ENCODE data around the gene ANKS3.

Gene ANKS3

GRCh38 chr16:4682084-4682591, 51.9 kb downstream of the ANKS3 start:
- no peak for DNase-seq (ENCODE audit: low read depth)
- TF ChIP-seq MAX (IDR thresholded peaks at IDR 0.05; ENCODE audit: low read depth, low read length): no peak
- TF ChIP-seq CTCF (IDR thresholded peaks at IDR 0.05; ENCODE audit: low read depth, low read length): no peak
- no peak for TF ChIP-seq MYC (IDR thresholded peaks at IDR 0.05; ENCODE audit: low read depth, low read length)
- no peak for TF ChIP-seq POLR2A (IDR thresholded peaks at IDR 0.05; ENCODE audit: extremely low read depth, insufficient read length)
- H3K4me3 ChIP-seq (ENCODE audit: low read depth, low read length): no peak overlapping the region

GRCh38 chr16:4681471-4682083, 52.5 kb downstream of the ANKS3 start:
- H3K4me3 ChIP-seq (ENCODE audit: low read depth, low read length): no peak overlapping the region
- no peak for DNase-seq (ENCODE audit: low read depth)
- no peak for TF ChIP-seq MYC (IDR thresholded peaks at IDR 0.05; ENCODE audit: low read depth, low read length)
- no peak for TF ChIP-seq MAX (IDR thresholded peaks at IDR 0.05; ENCODE audit: low read depth, low read length)
- TF ChIP-seq POLR2A (IDR thresholded peaks at IDR 0.05; ENCODE audit: extremely low read depth, insufficient read length): no peak
- TF ChIP-seq CTCF (IDR thresholded peaks at IDR 0.05; ENCODE audit: low read depth, low read length): no peak

GRCh38 chr16:4680673-4681470, 53.2 kb downstream of the ANKS3 start:
- peak overlapping the region; percentile 73 for H3K4me3 ChIP-seq (ENCODE audit: low read depth, low read length)
- no peak for TF ChIP-seq CTCF (IDR thresholded peaks at IDR 0.05; ENCODE audit: low read depth, low read length)
- no peak for TF ChIP-seq MYC (IDR thresholded peaks at IDR 0.05; ENCODE audit: low read depth, low read length)
- TF ChIP-seq POLR2A (IDR thresholded peaks at IDR 0.05; ENCODE audit: extremely low read depth, insufficient read length): no peak
- TF ChIP-seq MAX (IDR thresholded peaks at IDR 0.05; ENCODE audit: low read depth, low read length): no peak
- DNase-seq (ENCODE audit: low read depth): no peak

- peak; percentile 95 for DNase-seq (ENCODE audit: low read depth)
- peak; percentile 44 for TF ChIP-seq POLR2A (IDR thresholded peaks at IDR 0.05; ENCODE audit: extremely low read depth, insufficient read length)
- TF ChIP-seq CTCF (IDR thresholded peaks at IDR 0.05; ENCODE audit: low read depth, low read length): no peak
- peak; percentile 87 for TF ChIP-seq MYC (IDR thresholded peaks at IDR 0.05; ENCODE audit: low read depth, low read length)
- TF ChIP-seq MAX (IDR thresholded peaks at IDR 0.05; ENCODE audit: low read depth, low read length): peak; percentile 82
- peak overlapping the region; percentile 73 for H3K4me3 ChIP-seq (ENCODE audit: low read depth, low read length)
Observed at GRCh38 chr16:4679850-4680636, 54.0 kb downstream of the ANKS3 start.

GRCh38 chr16:4679156-4679849, 54.8 kb downstream of the ANKS3 start:
- TF ChIP-seq CTCF (IDR thresholded peaks at IDR 0.05; ENCODE audit: low read depth, low read length): no peak
- no peak for TF ChIP-seq MYC (IDR thresholded peaks at IDR 0.05; ENCODE audit: low read depth, low read length)
- TF ChIP-seq MAX (IDR thresholded peaks at IDR 0.05; ENCODE audit: low read depth, low read length): no peak
- TF ChIP-seq POLR2A (IDR thresholded peaks at IDR 0.05; ENCODE audit: extremely low read depth, insufficient read length): no peak
- peak overlapping the region; percentile 60 for H3K4me3 ChIP-seq (ENCODE audit: low read depth, low read length)
- no peak for DNase-seq (ENCODE audit: low read depth)

All from NB4 (cell line).